SU-DHL-6 (cell line): Measurements from ENCODE around the gene LNX1.

Experiments
- H2AFZ ChIP-seq: fragments of 200-600 bp; sonication (generic); 2 replicates; pipeline ENCODE4 v1.6.1; 2014; ENCODE audit warnings: low read depth, mild to moderate bottlenecking, moderate library complexity, mixed read lengths, antibody characterized with exemption, low read length; ENCODE audit not compliant: severe bottlenecking
- H3F3A ChIP-seq: fragments of 200-600 bp; shearing (Covaris generic); 2 replicates; pipeline ENCODE4 v1.6.0; 2016; ENCODE audit warnings: antibody characterized with exemption, mild to moderate bottlenecking; ENCODE audit not compliant: insufficient read depth
- H3K27ac ChIP-seq: fragments of 200-600 bp; sonication (generic); 2 replicates; pipeline ENCODE4 v1.5.1; 2016; ENCODE audit warnings: low read depth, mild to moderate bottlenecking, low read length, moderate library complexity, mixed read lengths
- H3K27me3 ChIP-seq: fragments of 200-600 bp; sonication (generic), shearing (Covaris generic); 2 replicates; pipeline ENCODE4 v1.6.0; 2014; ENCODE audit warnings: mild to moderate bottlenecking, low read length
- H3K36me3 ChIP-seq: fragments of 200-600 bp; sonication (generic); 2 replicates; pipeline ENCODE4 v1.6.1; 2014; ENCODE audit warnings: mild to moderate bottlenecking, low read length, mixed read lengths
- H3K4me2 ChIP-seq: fragments of 300-600, 200-600 bp; shearing (Covaris generic), sonication (generic); 2 replicates; pipeline ENCODE4 v1.6.0; 2014; ENCODE audit warnings: low read length, low read depth, mild to moderate bottlenecking; ENCODE audit not compliant: poor library complexity, severe bottlenecking
- H3K4me3 ChIP-seq: fragments of 200-600 bp; sonication (generic); 2 replicates; pipeline ENCODE4 v1.5.1; 2014; ENCODE audit warnings: antibody characterized with exemption, low read length, mild to moderate bottlenecking, mixed read lengths; ENCODE audit not compliant: insufficient read depth, poor library complexity, severe bottlenecking
- H3K79me2 ChIP-seq: fragments of 200-600 bp; sonication (generic); 2 replicates; pipeline ENCODE4 v1.6.1; 2014; ENCODE audit warnings: mild to moderate bottlenecking, low read length, moderate library complexity; ENCODE audit not compliant: insufficient read depth
- H3K9ac ChIP-seq: fragments of 200-600 bp; sonication (generic); 2 replicates; pipeline ENCODE4 v1.7.0; 2014; ENCODE audit warnings: mild to moderate bottlenecking, low read length
- H3K9me2 ChIP-seq: fragments of 200-600 bp; sonication (generic); replicated peaks from 2 replicates; pipeline ENCODE4 v1.6.1; 2014; ENCODE audit warnings: low read length; ENCODE audit not compliant: insufficient read depth
- H3K9me3 ChIP-seq: fragments of 200-600 bp; sonication (generic); 2 replicates; pipeline ENCODE4 v1.6.1; 2014; ENCODE audit warnings: low read length, mixed read lengths; ENCODE audit not compliant: insufficient read depth
- H4K20me1 ChIP-seq: fragments of 200-600 bp; sonication (generic); 2 replicates; pipeline ENCODE4 v1.6.1; 2014; ENCODE audit warnings: low read depth, mild to moderate bottlenecking, antibody characterized with exemption, low read length, moderate library complexity, mixed read lengths
- EZH2phosphoT487 ChIP-seq: fragments of 200-600 bp; sonication (generic), shearing (Covaris generic); conservative IDR thresholded peaks from 2 replicates; pipeline ENCODE4 v1.6.1; 2018; ENCODE audit warnings: mild to moderate bottlenecking, antibody characterized with exemption, low read length, moderate library complexity, mixed read lengths
- TF ChIP-seq, protein P1 (sequence below): fragments of 200-600 bp; sonication (generic); IDR thresholded peaks from one replicate; pipeline ENCODE4 v1.5.1; 2017; ENCODE audit warnings: antibody characterized with exemption, mild to moderate bottlenecking, low read length, moderate library complexity; ENCODE audit not compliant: insufficient read depth, poor library complexity, severe bottlenecking

Gene LNX1

DNA sequence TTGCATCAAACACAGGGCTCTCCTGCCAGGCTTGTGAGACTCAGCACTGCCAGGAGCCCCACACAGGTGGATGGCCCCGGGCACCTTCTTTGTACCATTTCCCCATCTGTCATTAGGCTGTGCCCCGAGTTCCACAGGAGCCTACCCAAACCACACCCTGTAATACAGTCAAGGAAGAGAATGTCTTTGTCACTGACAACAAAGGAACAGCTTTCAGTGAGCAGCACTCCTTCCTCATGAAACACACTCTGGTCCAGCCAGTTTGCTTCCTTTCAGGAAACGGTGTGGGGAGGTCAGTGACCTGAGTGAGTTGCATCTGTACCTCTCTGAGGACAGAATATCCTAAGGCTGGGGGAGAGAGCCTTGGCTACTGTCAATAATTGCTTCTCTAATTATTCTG is 53.7 kb downstream of the LNX1 start:
- Histone ChIP-seq H3K4me2 (no peak overlapping the region), H3K36me3 (no peaks in the 10 kb centered on the region), H3K9me2 (no peaks in the 10 kb centered on the region), H3K4me3 (no peak overlapping the region), H3K9me3 (no peaks in the 10 kb centered on the region), H3K27ac (no peak overlapping the region), H3K79me2 (no peaks in the 10 kb centered on the region), H3F3A (no peaks in the 10 kb centered on the region), H3K27me3 (no peaks in the 10 kb centered on the region), H3K9ac (no peak overlapping the region), H4K20me1 (no peaks in the 10 kb centered on the region), H2AFZ (no peak overlapping the region)
- no peak for TF ChIP-seq EZH2phosphoT487
- TF ChIP-seq, protein P1, sequence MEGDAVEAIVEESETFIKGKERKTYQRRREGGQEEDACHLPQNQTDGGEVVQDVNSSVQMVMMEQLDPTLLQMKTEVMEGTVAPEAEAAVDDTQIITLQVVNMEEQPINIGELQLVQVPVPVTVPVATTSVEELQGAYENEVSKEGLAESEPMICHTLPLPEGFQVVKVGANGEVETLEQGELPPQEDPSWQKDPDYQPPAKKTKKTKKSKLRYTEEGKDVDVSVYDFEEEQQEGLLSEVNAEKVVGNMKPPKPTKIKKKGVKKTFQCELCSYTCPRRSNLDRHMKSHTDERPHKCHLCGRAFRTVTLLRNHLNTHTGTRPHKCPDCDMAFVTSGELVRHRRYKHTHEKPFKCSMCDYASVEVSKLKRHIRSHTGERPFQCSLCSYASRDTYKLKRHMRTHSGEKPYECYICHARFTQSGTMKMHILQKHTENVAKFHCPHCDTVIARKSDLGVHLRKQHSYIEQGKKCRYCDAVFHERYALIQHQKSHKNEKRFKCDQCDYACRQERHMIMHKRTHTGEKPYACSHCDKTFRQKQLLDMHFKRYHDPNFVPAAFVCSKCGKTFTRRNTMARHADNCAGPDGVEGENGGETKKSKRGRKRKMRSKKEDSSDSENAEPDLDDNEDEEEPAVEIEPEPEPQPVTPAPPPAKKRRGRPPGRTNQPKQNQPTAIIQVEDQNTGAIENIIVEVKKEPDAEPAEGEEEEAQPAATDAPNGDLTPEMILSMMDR = no peak

- H3K9me3 ChIP-seq = no peaks in the 10 kb centered on the region
- TF ChIP-seq EZH2phosphoT487 = no peak
- TF ChIP-seq, protein P1 = no peak
Observed at GRCh38 chr4:53536328-53536727, 55.0 kb downstream of the LNX1 start.

GRCh38 chr4:53535567-53535966 is 55.7 kb downstream of the LNX1 start:
- H3K9ac ChIP-seq = no peak overlapping the region
- no peaks in the 10 kb centered on the region for H3K9me3 ChIP-seq
- no peak for TF ChIP-seq EZH2phosphoT487
- TF ChIP-seq, protein P1 = no peak
- no peaks in the 10 kb centered on the region for H3K79me2 ChIP-seq
- no peaks in the 10 kb centered on the region for H3K36me3 ChIP-seq
- no peaks in the 10 kb centered on the region for H3K27me3 ChIP-seq
- H3K27ac ChIP-seq = no peak overlapping the region
- H3K4me3 ChIP-seq = no peak overlapping the region
- no peaks in the 10 kb centered on the region for H3K9me2 ChIP-seq
- no peak overlapping the region for H3K4me2 ChIP-seq
- no peak overlapping the region for H2AFZ ChIP-seq
- H3F3A ChIP-seq = no peaks in the 10 kb centered on the region
- no peaks in the 10 kb centered on the region for H4K20me1 ChIP-seq

More at GRCh38 chr4:53536328-53536727, 55.0 kb downstream of the LNX1 start:
- Histone ChIP-seq H3K4me2 (no peak overlapping the region), H4K20me1 (no peaks in the 10 kb centered on the region), H3K27ac (no peak overlapping the region), H3K36me3 (no peaks in the 10 kb centered on the region), H3K4me3 (no peak overlapping the region), H3K9ac (no peak overlapping the region), H3F3A (no peaks in the 10 kb centered on the region), H3K9me2 (no peaks in the 10 kb centered on the region), H2AFZ (no peak overlapping the region), H3K27me3 (no peaks in the 10 kb centered on the region), H3K79me2 (no peaks in the 10 kb centered on the region)
